H1 (cell line): ENCODE measurements around the gene HOXD10. TPM values are rescaled to one million over a fixed set of nuclear protein-coding genes. Genes with fewer than 3 reads are reported as not detected.

Experiments used
- CBX8 ChIP-seq: fragments of 300-800, 300-1000 bp; sonication (generic); IDR thresholded peaks from 2 replicates; pipeline ENCODE4 v1.7.1; 2016; ENCODE audit warnings: low read depth, low read length, borderline replicate concordance
- CHD7 ChIP-seq: fragments of 300-600 bp; sonication (generic); IDR thresholded peaks from 2 replicates; pipeline ENCODE4 v1.7.1; 2012; ENCODE audit warnings: low read length, moderate library complexity, mild to moderate bottlenecking, inconsistent platforms; ENCODE audit not compliant: insufficient replicate concordance
- E2F6 ChIP-seq: IDR thresholded peaks from 2 replicates; pipeline ENCODE4 v1.6.1; 2012; ENCODE audit warnings: inconsistent platforms
- polyA plus RNA-seq, 7 experiments: library from polyadenylated mRNA; depleted of rRNA in 3 of 7; stranded (reverse) in 5 of 7; unstranded in 2 of 7; fragments of >200 nt in 5 of 7; fragments of 200-250 nt in 2 of 7; gene quantifications; 1 replicate in 5 of 7; 2 replicates in 1 of 7; 4 replicates in 1 of 7; pipeline versions ENCODE4 v1.2.1 to v1.2.3, GENCODE V29; 2011 to 2013; ENCODE audit warnings: missing spikeins in 2 of 7, mixed read lengths in 2 of 7
- total RNA-seq: library from RNA; stranded (reverse); fragmentation: NEBNext Ultra II Directional; extraction: Animal tissue kit (Norgen Biotek cat#: 25700); gene quantifications from 2 replicates; pipeline ENCODE4 v1.2.1, GENCODE V29; 2021

HOXD10 gene
- total and polyA plus RNA-seq, 2 of the 8 experiments (the other 6 are each of a cell fraction or from before 2014, with no cell fraction given): not detected

DNA sequence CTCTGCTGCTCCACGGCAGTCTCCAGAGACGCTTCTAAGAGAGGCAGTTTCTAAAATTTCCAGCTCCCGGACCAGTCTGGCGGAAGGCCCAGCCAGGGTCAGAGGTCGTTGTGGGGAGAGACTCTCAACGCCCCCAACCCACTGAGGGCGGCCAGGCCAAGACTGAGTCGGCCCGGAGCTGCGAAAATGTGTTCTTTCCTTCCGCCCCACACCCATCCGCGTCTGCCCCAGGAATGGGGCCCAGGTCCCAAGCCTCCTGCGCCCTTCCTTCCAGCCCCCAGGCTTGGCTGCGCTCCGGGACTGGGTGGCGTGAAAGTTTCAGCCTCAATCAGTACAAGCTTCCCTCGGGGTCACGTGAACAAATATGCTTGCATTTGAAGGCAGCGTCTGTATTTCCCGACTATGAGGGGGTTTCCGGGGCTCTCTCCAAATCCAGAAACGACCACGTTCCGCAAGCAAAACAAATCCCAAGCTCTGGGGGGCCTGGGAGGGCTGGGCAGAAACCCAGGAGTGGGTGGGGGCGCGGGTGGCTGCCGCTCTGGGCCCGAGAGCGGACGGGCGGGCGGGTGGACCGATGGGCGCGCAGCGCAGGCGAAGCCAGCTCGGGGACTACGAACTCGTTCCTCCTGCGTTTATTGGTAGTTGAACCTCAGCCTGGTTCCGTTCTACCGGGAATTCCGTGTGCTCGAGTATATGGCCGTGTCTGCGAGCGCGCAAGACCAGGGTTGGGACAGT is 43.8 kb downstream of the HOXD10 start (continued):
- TF ChIP-seq CHD7 (no peak), E2F6 (no peak), CBX8 (peak; percentile 33)
